AG04450 (cell line): ENCODE measurements around the gene AKNAD1. TPM values are rescaled to one million over a fixed set of nuclear protein-coding genes. Genes with fewer than 3 reads are reported as not detected.

ENCODE experiments used
- CTCF ChIA-PET: fragments of 300-600, 350-600 bp; formaldehyde crosslinking; extraction: SDS; loops from one replicate; lab custom pipeline; 2022; ENCODE audit warnings: antibody characterized with exemption, inconsistent platforms; lab: Charles Lee
- POLR2A ChIA-PET: fragments of 350-600 bp; formaldehyde crosslinking; extraction: SDS; loops from one replicate; lab custom pipeline; 2021; ENCODE audit warnings: antibody characterized with exemption, inconsistent platforms; lab: Yijun Ruan, JAX
- DNase-seq: peaks from one replicate; pipeline ENCODE4 v3.0.0-alpha.2; 2011; ENCODE audit warnings: low read depth, low spot score
- H3K27ac ChIP-seq: one replicate; pipeline ENCODE4 v1.5.1; 2012; ENCODE audit warnings: low read depth, low read length, control low read depth
- H3K27me3 ChIP-seq: one replicate; pipeline ENCODE4 v1.6.0; 2012; ENCODE audit warnings: low read length; ENCODE audit not compliant: control insufficient read depth, insufficient read depth
- H3K4me3 ChIP-seq: 2 replicates; pipeline ENCODE4 v1.5.1; 2011; ENCODE audit warnings: mild to moderate bottlenecking, low read depth, low read length, control low read depth
- H3K9me3 ChIP-seq: 2 replicates; pipeline ENCODE4 v1.5.1; 2012; ENCODE audit warnings: low read length; ENCODE audit not compliant: control insufficient read depth, insufficient read depth
- CTCF ChIP-seq: IDR thresholded peaks from 2 replicates; pipeline ENCODE4 v1.5.1; 2011; ENCODE audit warnings: low read depth, low read length, control low read depth, inconsistent platforms
- polyA plus RNA-seq: library from polyadenylated mRNA; depleted of rRNA; stranded (reverse); fragments of >200 nt; gene quantifications from 2 replicates; pipeline ENCODE4 v1.2.3, GENCODE V29; 2011

AKNAD1 gene
- polyA plus RNA-seq, 1 experiment: 0.86 TPM

GRCh38 chr1:108860190-108860907 lies 3.5 kb upstream of the AKNAD1 start:
- Histone ChIP-seq H3K4me3 (no peak overlapping the region), H3K27me3 (peaks cover 2% of the 10 kb centered on the region), H3K9me3 (no peaks in the 10 kb centered on the region), H3K27ac (no peak overlapping the region)
- CTCF ChIA-PET: interaction anchor here (2.9 kb wide), 1 partner anchor 32 kb away, joined by 7 read pairs; no protein-coding TSS in a partner anchor
- TF ChIP-seq CTCF: no peak
- DNase-seq: no peak
- POLR2A ChIA-PET: no interaction called here

- peaks cover 2% of the 10 kb centered on the region for H3K27me3 ChIP-seq
- ChIA-PET POLR2A (no interaction called here), CTCF (no interaction called here)
- no peak overlapping the region for H3K27ac ChIP-seq
- DNase-seq: no peak
- H3K9me3 ChIP-seq: no peaks in the 10 kb centered on the region
- H3K4me3 ChIP-seq: no peak overlapping the region
- TF ChIP-seq CTCF: no peak
Measured at GRCh38 chr1:108858230-108858950, 1.5 kb upstream of the AKNAD1 start.

- Histone ChIP-seq H3K9me3 (no peaks in the 10 kb centered on the region), H3K4me3 (no peak overlapping the region), H3K27ac (no peak overlapping the region), H3K27me3 (peaks cover 2% of the 10 kb centered on the region)
- POLR2A ChIA-PET: no interaction called here
- DNase-seq: no peak
- TF ChIP-seq CTCF: no peak
- CTCF ChIA-PET: no interaction called here
Measured at GRCh38 chr1:108854221-108855019, 2.5 kb downstream of the AKNAD1 start.

GRCh38 chr1:108852221-108852975 lies 4.5 kb downstream of the AKNAD1 start:
- TF ChIP-seq CTCF: no peak
- Histone ChIP-seq H3K9me3 (no peaks in the 10 kb centered on the region), H3K4me3 (no peak overlapping the region), H3K27ac (no peak overlapping the region), H3K27me3 (no peaks in the 10 kb centered on the region)
- DNase-seq: no peak
- POLR2A ChIA-PET: no interaction called here
- CTCF ChIA-PET: interaction anchor here (1.4 to 1.5 kb wide), 2 partner anchors 10 to 45 kb away, joined by 3 to 5 read pairs; no protein-coding TSS in a partner anchor
